ENCODE data around the gene NDUFAF3.

Gene NDUFAF3

DNA sequence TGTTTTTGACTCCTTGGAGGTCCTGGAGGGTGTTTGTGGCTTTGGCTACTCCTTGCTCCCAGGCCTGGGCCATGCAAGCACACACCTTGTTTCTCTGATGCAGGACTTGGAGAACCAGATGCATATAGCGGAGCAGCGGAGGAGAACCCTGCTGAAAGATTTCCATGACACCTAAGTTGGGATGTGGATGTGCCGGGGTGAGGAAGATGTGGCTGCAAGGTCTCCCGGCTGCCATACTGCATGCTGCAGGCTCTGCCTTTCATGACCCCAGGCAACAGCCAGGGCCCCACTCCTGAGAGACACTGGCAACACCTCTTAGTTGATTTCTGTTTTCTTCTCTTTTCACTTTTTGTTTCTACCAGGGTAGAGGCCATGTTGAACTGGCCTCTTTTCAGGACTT is 38.8 kb upstream of the NDUFAF3 start:
- DNase-seq (ENCODE audit: low read depth) = no peak
- H3K4me3 ChIP-seq (ENCODE audit: low read length) = no peak overlapping the region

DNA sequence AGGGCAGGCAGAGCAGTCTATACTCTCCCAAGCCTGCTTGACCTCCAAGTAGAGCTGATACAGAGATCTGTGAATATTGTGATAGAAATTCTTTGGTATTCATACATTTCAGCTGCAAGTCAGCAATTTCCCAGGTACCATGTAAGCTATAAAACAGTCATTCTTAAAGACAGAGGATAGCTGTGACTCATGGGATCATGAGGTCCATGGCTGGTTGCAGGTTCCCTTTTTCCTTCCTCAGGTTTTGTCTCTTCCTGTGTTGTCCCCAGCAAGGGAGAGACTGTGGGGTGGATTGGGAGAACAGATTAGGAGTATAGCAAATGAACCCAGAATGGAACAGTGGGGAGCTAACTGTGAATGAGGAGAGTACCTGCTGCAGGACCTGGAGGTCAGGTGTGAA is 37.3 kb upstream of the NDUFAF3 start:
- DNase-seq (ENCODE audit: low read depth) = no peak
- H3K4me3 ChIP-seq (ENCODE audit: low read length) = no peak overlapping the region
- TF ChIP-seq, protein P1, sequence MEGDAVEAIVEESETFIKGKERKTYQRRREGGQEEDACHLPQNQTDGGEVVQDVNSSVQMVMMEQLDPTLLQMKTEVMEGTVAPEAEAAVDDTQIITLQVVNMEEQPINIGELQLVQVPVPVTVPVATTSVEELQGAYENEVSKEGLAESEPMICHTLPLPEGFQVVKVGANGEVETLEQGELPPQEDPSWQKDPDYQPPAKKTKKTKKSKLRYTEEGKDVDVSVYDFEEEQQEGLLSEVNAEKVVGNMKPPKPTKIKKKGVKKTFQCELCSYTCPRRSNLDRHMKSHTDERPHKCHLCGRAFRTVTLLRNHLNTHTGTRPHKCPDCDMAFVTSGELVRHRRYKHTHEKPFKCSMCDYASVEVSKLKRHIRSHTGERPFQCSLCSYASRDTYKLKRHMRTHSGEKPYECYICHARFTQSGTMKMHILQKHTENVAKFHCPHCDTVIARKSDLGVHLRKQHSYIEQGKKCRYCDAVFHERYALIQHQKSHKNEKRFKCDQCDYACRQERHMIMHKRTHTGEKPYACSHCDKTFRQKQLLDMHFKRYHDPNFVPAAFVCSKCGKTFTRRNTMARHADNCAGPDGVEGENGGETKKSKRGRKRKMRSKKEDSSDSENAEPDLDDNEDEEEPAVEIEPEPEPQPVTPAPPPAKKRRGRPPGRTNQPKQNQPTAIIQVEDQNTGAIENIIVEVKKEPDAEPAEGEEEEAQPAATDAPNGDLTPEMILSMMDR (conservative IDR thresholded peaks at IDR 0.05; ENCODE audit: low read length) = no peak

More for the DNA sequence above, 38.8 kb upstream of the NDUFAF3 start:
- TF ChIP-seq, protein P1 (conservative IDR thresholded peaks at IDR 0.05; ENCODE audit: low read length) = no peak

DNA sequence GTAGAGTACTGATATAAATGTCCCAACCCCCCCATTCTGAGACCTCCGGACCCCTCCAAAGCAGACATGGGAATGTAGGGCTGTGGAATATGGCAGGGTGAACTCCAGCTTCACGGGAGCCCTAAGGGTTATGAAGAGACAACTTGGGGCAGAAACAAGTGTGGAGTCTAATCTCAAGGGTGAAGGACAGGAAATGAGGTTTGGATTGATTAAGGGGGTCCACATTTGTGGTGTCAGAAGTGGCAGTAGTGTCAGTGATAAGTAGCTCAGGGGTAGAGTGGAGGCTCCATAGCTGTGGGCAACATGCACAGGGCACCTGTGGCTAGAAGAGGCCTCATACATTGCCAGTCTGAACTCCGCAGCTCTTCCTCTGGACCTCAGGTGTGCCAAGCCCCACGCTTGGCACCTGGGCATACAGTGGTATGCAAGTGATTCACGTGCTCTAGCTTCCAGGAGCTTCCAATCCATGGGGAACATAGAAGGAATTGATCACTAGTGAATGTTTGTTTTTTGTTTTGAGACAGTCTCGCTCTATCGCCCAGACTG is 36.0 kb upstream of the NDUFAF3 start:
- DNase-seq (ENCODE audit: low read depth) = no peak
- H3K4me3 ChIP-seq (ENCODE audit: low read length) = no peak overlapping the region
- TF ChIP-seq, protein P1 (conservative IDR thresholded peaks at IDR 0.05; ENCODE audit: low read length) = no peak

DNA sequence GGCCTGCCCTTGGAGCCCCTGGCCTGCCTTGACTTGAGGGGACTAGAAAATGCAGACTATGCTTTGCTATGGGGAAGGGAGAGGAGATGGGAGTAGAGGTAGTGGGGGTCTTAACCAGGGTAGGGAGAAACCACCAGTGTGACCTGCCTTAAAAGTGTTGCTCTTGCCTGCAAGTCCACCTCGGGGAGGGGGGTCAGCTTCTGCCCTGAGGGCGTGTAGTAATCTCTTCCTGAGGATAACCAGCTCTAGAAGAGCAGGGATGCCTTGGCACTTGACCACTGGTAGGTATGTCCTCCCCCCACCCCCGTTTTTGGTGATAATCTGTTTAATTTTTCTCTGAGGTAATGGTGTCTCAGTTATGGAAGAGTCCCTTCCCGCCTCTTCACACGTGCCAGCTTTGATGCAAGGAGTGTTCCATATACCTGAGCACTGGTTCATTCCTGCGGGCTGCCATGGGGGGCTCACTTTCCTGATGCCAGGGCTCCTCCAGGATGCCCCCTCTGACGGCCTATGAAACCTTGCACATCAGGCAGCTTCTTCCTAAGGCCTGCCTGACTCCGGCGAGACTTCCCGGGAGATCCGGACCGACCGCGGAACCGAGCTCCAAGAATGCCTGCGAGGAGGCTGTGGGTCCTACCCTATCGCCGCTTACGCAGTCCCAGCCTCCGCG is 32.7 kb upstream of the NDUFAF3 start:
- TF ChIP-seq, protein P1 (conservative IDR thresholded peaks at IDR 0.05; ENCODE audit: low read length) = no peak
- DNase-seq (ENCODE audit: low read depth) = no peak
- H3K4me3 ChIP-seq (ENCODE audit: low read length) = peak overlapping the region; percentile 82

DNA sequence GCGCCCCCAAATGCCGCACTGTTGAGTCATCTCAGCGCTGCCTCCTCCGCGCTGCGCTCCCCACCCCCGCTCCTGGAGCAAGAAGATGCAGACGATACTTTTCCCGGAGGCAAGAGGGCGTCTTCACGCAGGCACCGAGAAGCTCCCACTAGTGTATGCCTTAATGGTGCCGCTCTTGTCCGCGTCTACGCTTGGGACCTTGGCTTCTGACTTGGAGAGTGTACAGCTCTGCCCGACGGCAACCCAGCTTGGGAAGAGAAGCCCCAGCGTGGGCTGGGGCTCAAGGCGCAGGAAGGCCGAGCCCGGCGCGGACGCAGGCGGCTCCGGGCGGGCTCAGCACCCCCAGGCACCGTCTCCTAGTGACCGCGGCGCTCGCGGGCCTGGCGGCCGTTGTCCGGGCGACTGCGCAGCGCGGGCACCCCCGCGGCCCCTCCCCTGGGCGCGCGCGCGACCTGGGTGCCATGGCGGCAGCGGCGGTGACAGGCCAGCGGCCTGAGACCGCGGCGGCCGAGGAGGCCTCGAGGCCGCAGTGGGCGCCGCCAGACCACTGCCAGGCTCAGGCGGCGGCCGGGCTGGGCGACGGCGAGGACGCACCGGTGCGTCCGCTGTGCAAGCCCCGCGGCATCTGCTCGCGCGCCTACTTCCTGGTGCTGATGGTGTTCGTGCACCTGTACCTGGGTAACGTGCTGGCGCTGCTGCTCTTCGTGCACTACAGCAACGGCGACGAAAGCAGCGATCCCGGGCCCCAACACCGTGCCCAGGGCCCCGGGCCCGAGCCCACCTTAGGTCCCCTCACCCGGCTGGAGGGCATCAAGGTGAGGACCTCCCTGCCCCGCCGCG is 31.9 kb upstream of the NDUFAF3 start, which contains the start of gene P4HTM:
Gene P4HTM, plus strand, starts transcription at position 446 of the 840 bp plus-strand sequence. Its CDS starts 16 bp downstream, at position 462.
- DNase-seq (ENCODE audit: low read depth) = peak; percentile 93
- TF ChIP-seq, protein P1 (conservative IDR thresholded peaks at IDR 0.05; ENCODE audit: low read length) = peak; percentile 52
- H3K4me3 ChIP-seq (ENCODE audit: low read length) = peak within 1 kb of the TSS; percentile 82

DNA sequence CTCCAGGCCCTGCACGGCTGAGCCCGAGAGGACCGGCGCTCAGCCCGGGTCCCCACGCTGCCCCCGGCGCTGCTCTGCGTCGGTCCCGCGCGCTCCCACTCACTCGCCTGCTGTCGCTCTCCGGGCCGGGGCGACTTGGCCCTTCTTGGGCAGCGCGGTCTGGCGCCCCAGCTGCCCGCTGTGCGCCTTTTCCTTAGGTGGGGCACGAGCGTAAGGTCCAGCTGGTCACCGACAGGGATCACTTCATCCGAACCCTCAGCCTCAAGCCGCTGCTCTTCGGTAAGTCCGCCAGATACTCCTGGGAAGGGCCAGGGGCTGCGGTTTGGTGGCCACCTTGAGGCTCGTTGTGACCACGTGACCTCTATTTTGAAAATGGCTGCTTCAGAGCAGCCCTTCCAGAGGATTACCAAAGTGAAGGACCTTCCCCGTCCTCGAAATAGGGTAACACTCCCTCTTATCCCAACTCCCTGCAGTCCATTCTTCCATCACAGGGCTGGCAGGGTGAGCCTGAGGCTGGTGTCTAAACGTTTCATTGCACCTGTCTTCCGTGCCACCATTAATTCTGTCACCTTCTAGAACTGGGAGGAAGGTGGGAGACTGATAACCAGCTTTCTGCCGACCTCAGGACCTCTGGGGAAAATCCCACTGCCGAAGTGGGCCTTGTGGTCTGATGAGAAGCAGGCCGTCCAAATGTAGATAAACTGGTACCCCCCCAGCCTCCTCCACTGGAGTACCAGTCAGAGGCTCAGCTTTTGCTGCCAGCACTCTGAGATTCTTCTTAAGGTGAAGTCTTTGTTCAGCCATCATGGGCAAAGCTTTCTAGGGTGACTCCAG is 31.1 kb upstream of the NDUFAF3 start:
- peak overlapping the region; percentile 82 for H3K4me3 ChIP-seq (ENCODE audit: low read length)
- peak; percentile 23 for DNase-seq (ENCODE audit: low read depth)
- TF ChIP-seq, protein P1 (conservative IDR thresholded peaks at IDR 0.05; ENCODE audit: low read length) = no peak

Measured in AG10803 (cell line).